SK-N-MC (cell line): ENCODE measurements around the gene KANSL1.

Experiments
- EZH2 ChIP-seq: fragments of 200-600 bp; sonication (generic); IDR thresholded peaks from one replicate; pipeline ENCODE4 v1.6.1; 2017; ENCODE audit warnings: antibody characterized with exemption
- FOXP2 ChIP-seq: optimal IDR thresholded peaks from 2 replicates; pipeline ENCODE3; 2011; ENCODE audit warnings: mild to moderate bottlenecking, moderate library complexity; ENCODE audit not compliant: insufficient read depth; ENCODE audit errors: extremely low read length, control extremely low read depth
- POLR2AphosphoS5 ChIP-seq: IDR thresholded peaks from 2 replicates; pipeline ENCODE4 v1.6.1; 2012; ENCODE audit warnings: mild to moderate bottlenecking, low read depth, low read length, borderline replicate concordance

- no peak for TF ChIP-seq POLR2AphosphoS5
- no peak for TF ChIP-seq EZH2
- TF ChIP-seq FOXP2, result no peak
Observed at GRCh38 chr17:46013127-46013501, 180.1 kb downstream of the KANSL1 start.
